Activated naive CD4-positive, alpha-beta T cell treated with anti-CD3 and anti-CD28 coated beads, Interleukin-2, amount 50 U/mL, for 72 hours (primary cell): ENCODE data around the gene TGM5. TPM values are rescaled to one million over a fixed set of nuclear protein-coding genes. Genes with fewer than 3 reads are reported as not detected.
"Not testable (repeated sequence)": the region's sequence is repeated elsewhere in the genome, so short reads cannot be mapped to it uniquely, and the experiment has no call there.

ENCODE experiments used
- ATAC-seq, 2 donors: fragments of 150-1000 bp; cut with Tn5 transposase; 2 replicates each; pipeline ENCODE4 v1.10.0; 2021; ENCODE audit warnings: mild to moderate bottlenecking in 2 of 2, moderate library complexity in 2 of 2
- DNase-seq, 2 donors: peaks; one replicate each; pipeline ENCODE4 v3.0.0; 2021 to 2022; ENCODE audit warnings: low spot score in 2 of 2
- H3K27ac Mint-ChIP-seq, 2 donors: one replicate each; pipeline ENCODE4 v1.8.0; 2022; ENCODE audit warnings: mild to moderate bottlenecking in 2 of 2, mixed read lengths in 2 of 2
- H3K36me3 Mint-ChIP-seq, 2 donors: one replicate each; pipeline ENCODE4 v1.8.0; 2022; ENCODE audit warnings: mixed read lengths in 2 of 2
- H3K9me3 Mint-ChIP-seq, 2 donors: one replicate each; pipeline ENCODE4 v1.8.0; 2022; ENCODE audit warnings: mixed read lengths in 2 of 2
- total RNA-seq, 2 donors: library from RNA; stranded (reverse); gene quantifications; one replicate each; pipeline ENCODE4 v1.2.3, GENCODE V29; 2022

TGM5 gene
- total RNA-seq, 2 donors from 2014 or later: 0.45 TPM; not detected in 1

GRCh38 chr15:43197773-43198172 is 69.0 kb downstream of the TGM5 start:
- not testable (repeated sequence) for ATAC-seq, DNase-seq, H3K9me3 Mint-ChIP-seq, H3K27ac Mint-ChIP-seq
- peaks cover 16 to 29% of the 10 kb centered on the region in 2 donors for H3K36me3 Mint-ChIP-seq

GRCh38 chr15:43196760-43197548 is 69.8 kb downstream of the TGM5 start:
- peaks cover 16 to 37% of the 10 kb centered on the region in 2 donors for H3K36me3 Mint-ChIP-seq
- DNase-seq (no peak), ATAC-seq (no peak)
- H3K27ac Mint-ChIP-seq: no peak overlapping the region
- H3K9me3 Mint-ChIP-seq: no peaks in the 10 kb centered on the region

GRCh38 chr15:43194795-43195194 is 71.9 kb downstream of the TGM5 start:
- no peak for DNase-seq
- Mint-ChIP-seq H3K27ac (no peak overlapping the region), H3K9me3 (no peaks in the 10 kb centered on the region), H3K36me3 (peaks cover 16 to 41% of the 10 kb centered on the region in 2 donors)
- ATAC-seq: no peak

- DNase-seq (no peak), ATAC-seq (no peak)
- H3K27ac Mint-ChIP-seq: no peak overlapping the region
- H3K9me3 Mint-ChIP-seq: no peaks in the 10 kb centered on the region
- H3K36me3 Mint-ChIP-seq: peaks cover 16 to 37% of the 10 kb centered on the region in 2 donors
Observed at GRCh38 chr15:43193710-43194109, 73.0 kb downstream of the TGM5 start.

- H3K27ac Mint-ChIP-seq: no peak overlapping the region
Observed at GRCh38 chr15:43190178-43190577, 76.5 kb downstream of the TGM5 start.

GRCh38 chr15:43189296-43189695 is 77.4 kb downstream of the TGM5 start:
- Mint-ChIP-seq H3K9me3 (no peaks in the 10 kb centered on the region), H3K36me3 (peaks cover 7 to 21% of the 10 kb centered on the region in 2 donors), H3K27ac (peak overlapping the region in 1 of 2 donors; percentile 0)
- no peak for DNase-seq
- ATAC-seq: no peak

More at GRCh38 chr15:43190178-43190577, 76.5 kb downstream of the TGM5 start:
- DNase-seq: no peak
- Mint-ChIP-seq H3K36me3 (peaks cover 7 to 21% of the 10 kb centered on the region in 2 donors), H3K9me3 (no peaks in the 10 kb centered on the region)
- no peak for ATAC-seq

- no peak overlapping the region for H3K27ac Mint-ChIP-seq
- DNase-seq: no peak
- H3K9me3 Mint-ChIP-seq: no peaks in the 10 kb centered on the region
- ATAC-seq: no peak
- H3K36me3 Mint-ChIP-seq: peaks cover 7 to 18% of the 10 kb centered on the region in 2 donors
Observed at GRCh38 chr15:43187544-43188155, 79.1 kb downstream of the TGM5 start.

GRCh38 chr15:43186003-43186353 is 80.8 kb downstream of the TGM5 start:
- Mint-ChIP-seq H3K9me3 (no peaks in the 10 kb centered on the region), H3K36me3 (peaks cover 6 to 7% of the 10 kb centered on the region in 2 donors), H3K27ac (peak overlapping the region; percentile 95 to 96)
- DNase-seq: no peak
- peak; percentile 16 to 40 for ATAC-seq

- H3K27ac Mint-ChIP-seq: peak within 1 kb of the TSS; percentile 95 to 96
- DNase-seq (peak; percentile 86 to 94), ATAC-seq (peak; percentile 96 to 97)
- peaks cover 5 to 7% of the 10 kb centered on the region in 2 donors for H3K36me3 Mint-ChIP-seq
- no peaks in the 10 kb centered on the region for H3K9me3 Mint-ChIP-seq
Observed at GRCh38 chr15:43185157-43186002, 81.3 kb downstream of the TGM5 start, which contains the start of gene CCNDBP1. Gene CCNDBP1, plus strand, starts transcription at chr15:43185403. Its CDS starts 96 bp downstream, at chr15:43185499.

GRCh38 chr15:43184407-43185124 is 82.2 kb downstream of the TGM5 start:
- Mint-ChIP-seq H3K36me3 (peaks cover 5 to 7% of the 10 kb centered on the region in 2 donors), H3K9me3 (no peaks in the 10 kb centered on the region)
- ATAC-seq: no peak

GRCh38 chr15:43183270-43183669 is 83.5 kb downstream of the TGM5 start:
- H3K27ac Mint-ChIP-seq: peak overlapping the region; percentile 10 to 17
- no peak for DNase-seq

More at GRCh38 chr15:43184407-43185124, 82.2 kb downstream of the TGM5 start:
- DNase-seq: no peak
- peak overlapping the region; percentile 95 for H3K27ac Mint-ChIP-seq

More at GRCh38 chr15:43183270-43183669, 83.5 kb downstream of the TGM5 start:
- no peak for ATAC-seq
- Mint-ChIP-seq H3K9me3 (no peaks in the 10 kb centered on the region), H3K36me3 (peaks cover 5 to 7% of the 10 kb centered on the region in 2 donors)

Other genes starting within 250 kb of the TGM5 start
- 10 to 100 TPM; 31.0 to 32.1 TPM for gene UBR1, start 160.9 kb downstream of the TGM5 start, total RNA-seq
- 10 to 100 TPM; 10.4 to 16.0 TPM for gene TMEM62, start 133.3 kb downstream of the TGM5 start, total RNA-seq
- gene CCNDBP1, start 81.5 kb downstream of the TGM5 start, total RNA-seq: 10 to 100 TPM; 61.7 to 62.7 TPM
- gene EPB42, start 45.9 kb downstream of the TGM5 start, total RNA-seq: not detected
- not detected for gene TGM7, start 35.3 kb upstream of the TGM5 start, total RNA-seq
- gene LCMT2, start 63.6 kb upstream of the TGM5 start, total RNA-seq: 10 to 100 TPM in 1 of 2 donors, 1 to 10 TPM in 1; 4.4 to 11.1 TPM
- gene ZSCAN29, start 104.1 kb upstream of the TGM5 start, total RNA-seq: 10 to 100 TPM; 17.0 to 22.7 TPM
- gene TUBGCP4, start 104.2 kb upstream of the TGM5 start, total RNA-seq: 10 to 100 TPM; 40.1 to 45.0 TPM
- gene TP53BP1, start 226.2 kb upstream of the TGM5 start, total RNA-seq: 10 to 100 TPM; 24.0 to 35.9 TPM